IMR-90 (cell line): ENCODE measurements around the gene BMP8A. TPM values are rescaled to one million over a fixed set of nuclear protein-coding genes. Genes with fewer than 3 reads are reported as not detected.

Experiments used
- ATAC-seq: fragments of 200-7000 bp; cut with Tn5 transposase; 2 replicates; pipeline ENCODE4 v1.9.1; 2020; ENCODE audit warnings: low read depth, mild to moderate bottlenecking, moderate library complexity
- BruUV-seq: library from RNA; stranded (reverse); fragments of 400-500 nt; replicated peaks from 2 replicates; lab custom pipeline; 2021; lab: Mats Ljungman, UMichigan
- CTCF ChIA-PET: fragments of 300-600 bp; formaldehyde crosslinking; extraction: SDS; loops from one replicate; lab custom pipeline; 2021; ENCODE audit warnings: antibody characterized with exemption; lab: Yijun Ruan, JAX
- POLR2A ChIA-PET: fragments of 300-600 bp; sonication (Branson Sonifier 250); formaldehyde crosslinking; loops from one replicate; lab custom pipeline; 2022; ENCODE audit warnings: antibody characterized with exemption; ENCODE audit not compliant: unreplicated experiment; lab: Charles Lee
- DNase-seq: peaks from one replicate; pipeline ENCODE4 v3.0.0; 2013
- H2AFZ ChIP-seq: replicated peaks from 2 replicates; pipeline ENCODE3; 2013; ENCODE audit warnings: low read length, mild to moderate bottlenecking; ENCODE audit not compliant: poor library complexity
- H2AK5ac ChIP-seq: 2 replicates; pipeline ENCODE4 v1.6.1; 2013; ENCODE audit warnings: low read depth, low read length, inconsistent platforms
- H2AK9ac ChIP-seq: replicated peaks from 2 replicates; pipeline ENCODE3; 2013; ENCODE audit warnings: mild to moderate bottlenecking, low read depth, low read length, moderate library complexity; ENCODE audit not compliant: poor library complexity
- H2BK120ac ChIP-seq: 2 replicates; pipeline ENCODE4 v1.6.1; 2013; ENCODE audit warnings: low read depth, low read length, inconsistent platforms
- H2BK15ac ChIP-seq: 3 replicates; pipeline ENCODE4 v1.6.1; 2013; ENCODE audit warnings: low read depth, low read length, inconsistent platforms
- H2BK20ac ChIP-seq: 2 replicates; pipeline ENCODE4 v1.6.1; 2013; ENCODE audit warnings: low read depth, mild to moderate bottlenecking, inconsistent platforms, low read length, moderate library complexity
- H2BK5ac ChIP-seq: 2 replicates; pipeline ENCODE4 v1.6.1; 2013; ENCODE audit warnings: mild to moderate bottlenecking, low read depth, low read length, inconsistent platforms; ENCODE audit not compliant: poor library complexity, severe bottlenecking
- H3K14ac ChIP-seq: replicated peaks from 2 replicates; pipeline ENCODE4 v1.6.1; 2013; ENCODE audit warnings: low read depth, low read length, inconsistent platforms
- H3K18ac ChIP-seq: 2 replicates; pipeline ENCODE4 v1.6.1; 2013; ENCODE audit warnings: low read depth, low read length, control low read depth
- H3K23ac ChIP-seq: 2 replicates; pipeline ENCODE4 v1.6.1; 2013; ENCODE audit warnings: low read depth, low read length, inconsistent platforms
- H3K27ac ChIP-seq: 2 replicates; pipeline ENCODE4 v1.5.1; 2013; ENCODE audit warnings: mild to moderate bottlenecking, control low read depth, low read length; ENCODE audit not compliant: insufficient read depth
- H3K27me3 ChIP-seq: 2 replicates; pipeline ENCODE4 v1.6.1; 2013; ENCODE audit warnings: low read length; ENCODE audit not compliant: control insufficient read depth, insufficient read depth
- H3K36me3 ChIP-seq: 2 replicates; pipeline ENCODE4 v1.6.1; 2013; ENCODE audit warnings: low read length, mixed read lengths; ENCODE audit not compliant: control insufficient read depth, insufficient read depth
- H3K4ac ChIP-seq: 2 replicates; pipeline ENCODE4 v1.6.1; 2013; ENCODE audit warnings: low read depth, low read length, inconsistent platforms
- H3K4me1 ChIP-seq: 2 replicates; pipeline ENCODE4 v1.6.1; 2013; ENCODE audit warnings: low read length, mixed read lengths; ENCODE audit not compliant: control insufficient read depth, insufficient read depth
- H3K4me2 ChIP-seq: 2 replicates; pipeline ENCODE4 v1.6.1; 2013; ENCODE audit warnings: low read depth, mild to moderate bottlenecking, control low read depth, low read length, moderate library complexity
- H3K4me3 ChIP-seq: 2 replicates; pipeline ENCODE4 v1.5.1; 2013; ENCODE audit warnings: low read depth, mild to moderate bottlenecking, control low read depth, low read length, moderate library complexity; ENCODE audit not compliant: insufficient read depth
- H3K56ac ChIP-seq: 2 replicates; pipeline ENCODE4 v1.6.1; 2013; ENCODE audit warnings: low read length, inconsistent platforms; ENCODE audit not compliant: insufficient read depth; ENCODE audit errors: extremely low read depth
- H3K79me1 ChIP-seq, 2 experiments: 2 replicates each; pipeline ENCODE4 v1.6.1; 2013; ENCODE audit warnings: low read length in 2 of 2, inconsistent platforms in 1 of 2, low read depth in 1 of 2
- H3K9ac ChIP-seq: 2 replicates; pipeline ENCODE4 v1.6.1; 2013; ENCODE audit warnings: low read depth, low read length, control low read depth
- H3K9me1 ChIP-seq: 2 replicates; pipeline ENCODE4 v1.6.1; 2013; ENCODE audit warnings: low read length, inconsistent platforms; ENCODE audit not compliant: insufficient read depth
- H3K9me3 ChIP-seq: 2 replicates; pipeline ENCODE4 v1.6.1; 2013; ENCODE audit warnings: low read length; ENCODE audit not compliant: control insufficient read depth, insufficient read depth
- H4K20me1 ChIP-seq: 2 replicates; pipeline ENCODE4 v1.6.1; 2013; ENCODE audit warnings: low read length, inconsistent platforms; ENCODE audit not compliant: insufficient read depth
- H4K5ac ChIP-seq: 2 replicates; pipeline ENCODE4 v1.6.1; 2013; ENCODE audit warnings: mild to moderate bottlenecking, low read depth, low read length, control low read depth
- H4K8ac ChIP-seq, 2 experiments: 2 replicates each; pipeline ENCODE4 v1.6.1; 2013; ENCODE audit warnings: low read depth in 2 of 2, low read length in 2 of 2, control low read depth in 1 of 2, inconsistent platforms in 1 of 2
- H4K91ac ChIP-seq: 2 replicates; pipeline ENCODE4 v1.6.1; 2013; ENCODE audit warnings: low read depth, low read length, inconsistent platforms; ENCODE audit not compliant: insufficient read depth
- CEBPB ChIP-seq: IDR thresholded peaks from 2 replicates; pipeline ENCODE4 v1.6.1; 2012; ENCODE audit warnings: low read depth, low read length, improper control_type of control experiment
- CHD1 ChIP-seq: IDR thresholded peaks from 2 replicates; pipeline ENCODE4 v1.6.1; 2012; ENCODE audit warnings: low read depth, low read length, improper control_type of control experiment
- ELK1 ChIP-seq: fragments of 150-350 bp; IDR thresholded peaks from 2 replicates; pipeline ENCODE4 v1.6.1; 2016; ENCODE audit warnings: low read depth, mild to moderate bottlenecking, low read length, moderate library complexity, borderline replicate concordance
- MAFK ChIP-seq: IDR thresholded peaks from 2 replicates; pipeline ENCODE4 v1.6.1; 2012; ENCODE audit warnings: low read depth, low read length, improper control_type of control experiment
- MXI1 ChIP-seq: IDR thresholded peaks from 2 replicates; pipeline ENCODE4 v1.6.1; 2012; ENCODE audit warnings: low read depth, mild to moderate bottlenecking, low read length, moderate library complexity, borderline replicate concordance
- RAD21 ChIP-seq: IDR thresholded peaks from 2 replicates; pipeline ENCODE4 v1.6.1; 2012; ENCODE audit warnings: low read length, improper control_type of control experiment
- SMC3 ChIP-seq: fragments of 150-350 bp; IDR thresholded peaks from 2 replicates; pipeline ENCODE4 v1.6.1; 2016; ENCODE audit warnings: low read depth, mild to moderate bottlenecking, antibody characterized with exemption, low read length, moderate library complexity
- WGBS, 2 experiments: methylation state at CpG; one replicate each; pipeline versions ENCODE4 v1.1.5 to v1.1.7; 2013; ENCODE audit warnings: missing lambda C conversion rate in 2 of 2; ENCODE audit not compliant: insufficient read length in 1 of 2; ENCODE audit errors: extremely low coverage in 2 of 2; 5-methylcytosine and 5-hydroxymethylcytosine counted together
- dilution Hi-C: fragments of 300-500 bp; cut with HindIII; formaldehyde crosslinking; loops from one replicate; pipeline ENCODE4 v1.14.3; 2018; ENCODE audit warnings: low sequenced_read_pairs; ENCODE audit not compliant: unreplicated experiment
- in situ Hi-C: fragments of 300-500 bp; cut with MboI; formaldehyde crosslinking; loops from 3 replicates; pipeline ENCODE4 v1.14.3; 2019; ENCODE audit warnings: low sequenced_read_pairs, inconsistent platforms, mixed read lengths
- intact Hi-C: fragments of 100-400 bp; cut with micrococcal nuclease; formaldehyde crosslinking; loops from 2 replicates; pipeline ENCODE4 v1.10.0; 2022
- polyA plus RNA-seq, 3 experiments: library from polyadenylated mRNA; depleted of rRNA; stranded (reverse); fragments of >200 nt; gene quantifications; 2 replicates each; pipeline ENCODE4 v1.2.3, GENCODE V29; 2012; ENCODE audit warnings: low replicate concordance in 1 of 3
- total RNA-seq: library from RNA; depleted of rRNA; stranded (reverse); fragments of >200 nt; gene quantifications from 2 replicates; pipeline ENCODE4 v1.2.3, GENCODE V29; 2012
- TF ChIP-seq, protein P1 (sequence below): conservative IDR thresholded peaks from 2 replicates; pipeline ENCODE4 v1.5.1; 2012; ENCODE audit warnings: mild to moderate bottlenecking, low read depth, low read length, improper control_type of control experiment

BMP8A gene
- total and polyA plus RNA-seq, 2 of the 4 experiments (the other 2 are of a cell fraction), result not detected

DNA sequence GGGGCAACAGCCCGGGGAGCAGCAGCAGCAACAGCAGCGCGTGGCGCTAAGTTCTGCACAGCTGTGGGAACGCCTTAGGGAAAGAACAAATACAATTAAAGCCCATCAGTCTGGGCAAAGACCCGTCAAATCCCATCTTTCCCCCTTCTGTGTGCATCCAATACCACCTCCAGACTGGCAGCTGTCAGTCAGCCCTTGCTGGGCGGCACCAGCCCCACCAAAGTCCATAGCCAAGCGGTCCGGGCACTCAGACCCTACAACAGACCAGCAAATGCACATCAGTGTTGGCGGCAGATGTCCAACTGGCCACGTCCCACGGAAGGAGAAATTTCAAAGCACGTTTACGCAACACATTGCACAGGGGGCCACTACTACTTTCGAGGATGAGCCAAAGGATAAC is 72.2 kb downstream of the BMP8A start:
- no peak for ATAC-seq
- no peaks in the 10 kb centered on the region for H3K4me1 ChIP-seq
- H3K9me3 ChIP-seq, result no peaks in the 10 kb centered on the region
- no peak overlapping the region for H2BK15ac ChIP-seq
- H4K20me1 ChIP-seq, result peaks cover 34% of the 10 kb centered on the region
- no TSS peak for BruUV-seq
- in situ Hi-C loops, result no loop called here
- ChIA-PET CTCF (no interaction called here), POLR2A (no interaction called here)
- no peak overlapping the region for H3K23ac ChIP-seq
- H2BK5ac ChIP-seq, result no peak overlapping the region
- dilution Hi-C loops, result no loop called here
- no peak overlapping the region for H2BK20ac ChIP-seq
- no peak overlapping the region for H2AK5ac ChIP-seq
- no peak overlapping the region for H4K8ac ChIP-seq
- H2AFZ ChIP-seq, result no peak overlapping the region
- H3K4me3 ChIP-seq, result no peak overlapping the region
- H2BK120ac ChIP-seq, result no peak overlapping the region
- H3K18ac ChIP-seq, result no peak overlapping the region
- H3K9me1 ChIP-seq, result no peaks in the 10 kb centered on the region; the same call in 1 of the 2 replicates
- H3K56ac ChIP-seq, result no peak overlapping the region
- H3K14ac ChIP-seq, result no peak overlapping the region
- H2AK9ac ChIP-seq, result no peak overlapping the region
- H3K36me3 ChIP-seq, result peaks cover 68% of the 10 kb centered on the region
- no peak overlapping the region for H4K91ac ChIP-seq
- no peak overlapping the region for H3K9ac ChIP-seq
- no peak overlapping the region for H3K4ac ChIP-seq
- H3K4me2 ChIP-seq, result no peak overlapping the region
- peaks cover 24 to 54% of the 10 kb centered on the region in 2 experiments for H3K79me1 ChIP-seq
- 92% methylated on average over 5 of the region's 15 CpGs; no CpG with 5 or more reads in 1 of the 2 experiments for WGBS, 2 experiments
- no peak overlapping the region for H3K27ac ChIP-seq
- intact Hi-C loops, result no loop called here
- H4K5ac ChIP-seq, result no peak overlapping the region
- H3K27me3 ChIP-seq, result no peaks in the 10 kb centered on the region
- DNase-seq, result no peak
- peak; percentile 45; the same call in 1 of the 2 replicates for TF ChIP-seq CEBPB
- no peak for TF ChIP-seq MXI1
- no peak for TF ChIP-seq RAD21
- TF ChIP-seq MAFK, result no peak
- no peak for TF ChIP-seq CHD1
- no peak for TF ChIP-seq SMC3
- no peak for TF ChIP-seq ELK1
- TF ChIP-seq, protein P1, sequence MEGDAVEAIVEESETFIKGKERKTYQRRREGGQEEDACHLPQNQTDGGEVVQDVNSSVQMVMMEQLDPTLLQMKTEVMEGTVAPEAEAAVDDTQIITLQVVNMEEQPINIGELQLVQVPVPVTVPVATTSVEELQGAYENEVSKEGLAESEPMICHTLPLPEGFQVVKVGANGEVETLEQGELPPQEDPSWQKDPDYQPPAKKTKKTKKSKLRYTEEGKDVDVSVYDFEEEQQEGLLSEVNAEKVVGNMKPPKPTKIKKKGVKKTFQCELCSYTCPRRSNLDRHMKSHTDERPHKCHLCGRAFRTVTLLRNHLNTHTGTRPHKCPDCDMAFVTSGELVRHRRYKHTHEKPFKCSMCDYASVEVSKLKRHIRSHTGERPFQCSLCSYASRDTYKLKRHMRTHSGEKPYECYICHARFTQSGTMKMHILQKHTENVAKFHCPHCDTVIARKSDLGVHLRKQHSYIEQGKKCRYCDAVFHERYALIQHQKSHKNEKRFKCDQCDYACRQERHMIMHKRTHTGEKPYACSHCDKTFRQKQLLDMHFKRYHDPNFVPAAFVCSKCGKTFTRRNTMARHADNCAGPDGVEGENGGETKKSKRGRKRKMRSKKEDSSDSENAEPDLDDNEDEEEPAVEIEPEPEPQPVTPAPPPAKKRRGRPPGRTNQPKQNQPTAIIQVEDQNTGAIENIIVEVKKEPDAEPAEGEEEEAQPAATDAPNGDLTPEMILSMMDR, result no peak
